ENCODE measurements around the gene ABCA2. TPM values are rescaled to one million over a fixed set of nuclear protein-coding genes. Genes with fewer than 3 reads are reported as not detected.

Gene ABCA2
- total RNA-seq, 1 experiment from 2014 or later, result 27.0 TPM

DNA sequence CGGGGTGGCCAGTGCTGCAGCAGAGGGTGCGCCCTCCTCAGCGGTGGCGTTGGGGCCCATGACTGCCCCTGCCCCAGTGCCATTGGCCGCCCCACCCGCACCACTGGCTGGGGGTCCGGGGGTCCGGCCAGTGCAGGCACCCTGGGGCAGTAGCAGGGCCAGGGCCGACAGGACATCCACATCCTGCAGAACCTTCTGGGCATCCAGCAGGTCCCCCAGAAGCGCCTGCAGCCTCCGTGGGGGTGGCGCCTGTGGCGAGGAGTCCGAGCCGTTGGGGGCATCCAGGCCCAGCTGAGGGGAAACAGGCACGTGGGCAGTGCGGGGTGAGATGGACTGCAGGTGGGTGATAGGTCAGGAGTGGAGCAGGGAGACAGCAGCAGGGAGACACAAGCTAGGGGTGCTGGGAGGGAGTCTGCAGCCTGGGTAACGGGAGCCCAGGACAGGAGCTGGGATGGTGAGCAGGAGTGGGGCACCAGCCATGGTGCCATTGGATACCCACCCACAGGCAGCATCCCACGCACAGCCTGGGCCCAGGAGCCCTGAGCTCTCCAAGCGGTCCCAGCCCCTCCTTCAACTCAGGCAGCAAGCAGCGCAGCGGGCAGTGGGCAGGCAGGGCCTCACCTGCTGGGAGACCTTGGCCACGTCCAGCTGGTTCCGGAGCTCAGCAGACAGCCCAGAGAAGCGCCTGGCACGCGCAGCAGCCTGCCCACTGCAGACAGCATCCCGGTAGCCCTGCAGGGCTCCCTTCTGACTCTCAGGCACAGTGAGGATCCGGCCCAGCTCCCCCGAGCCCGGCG, 7.1 kb downstream of the ABCA2 start:
- Histone ChIP-seq H3K9me3 (ENCODE audit: control insufficient read depth, insufficient read depth, low read depth, low read length) (no peaks in the 10 kb centered on the region), H3K36me3 (ENCODE audit: control insufficient read depth, insufficient read depth, low read length) (no peaks in the 10 kb centered on the region), H3K4me1 (ENCODE audit: control insufficient read depth, insufficient read depth, low read length) (peaks cover 13% of the 10 kb centered on the region), H3K27me3 (ENCODE audit: control insufficient read depth, insufficient read depth, low read length) (no peaks in the 10 kb centered on the region), H3K4me3 (ENCODE audit: low read depth in 2 of 2, low read length in 2 of 2) (no peak overlapping the region), H3K27ac (ENCODE audit: low read length) (no peak overlapping the region)
- in situ Hi-C loops (cut with HindIII; ENCODE audit: low pct_unique_long_range_greater_than_20kb, low sequenced_read_pairs) (no loop called here), intact Hi-C loops (cut with micrococcal nuclease; ENCODE audit: unreplicated experiment) (no loop called here)
- POLR2A ChIA-PET, result no interaction called here
- BruUV-seq (replicated peaks), result no TSS peak
- TF ChIP-seq POLR2AphosphoS5 (IDR thresholded peaks at IDR 0.05; ENCODE audit: low read depth, low read length) (no peak), TCF7L2 (IDR thresholded peaks at IDR 0.05; ENCODE audit: low read depth, low read length) (no peak), SIN3A (IDR thresholded peaks at IDR 0.05; ENCODE audit: borderline replicate concordance, insufficient read depth, low read depth, low read length) (no peak)
- TF ChIP-seq, protein P1, sequence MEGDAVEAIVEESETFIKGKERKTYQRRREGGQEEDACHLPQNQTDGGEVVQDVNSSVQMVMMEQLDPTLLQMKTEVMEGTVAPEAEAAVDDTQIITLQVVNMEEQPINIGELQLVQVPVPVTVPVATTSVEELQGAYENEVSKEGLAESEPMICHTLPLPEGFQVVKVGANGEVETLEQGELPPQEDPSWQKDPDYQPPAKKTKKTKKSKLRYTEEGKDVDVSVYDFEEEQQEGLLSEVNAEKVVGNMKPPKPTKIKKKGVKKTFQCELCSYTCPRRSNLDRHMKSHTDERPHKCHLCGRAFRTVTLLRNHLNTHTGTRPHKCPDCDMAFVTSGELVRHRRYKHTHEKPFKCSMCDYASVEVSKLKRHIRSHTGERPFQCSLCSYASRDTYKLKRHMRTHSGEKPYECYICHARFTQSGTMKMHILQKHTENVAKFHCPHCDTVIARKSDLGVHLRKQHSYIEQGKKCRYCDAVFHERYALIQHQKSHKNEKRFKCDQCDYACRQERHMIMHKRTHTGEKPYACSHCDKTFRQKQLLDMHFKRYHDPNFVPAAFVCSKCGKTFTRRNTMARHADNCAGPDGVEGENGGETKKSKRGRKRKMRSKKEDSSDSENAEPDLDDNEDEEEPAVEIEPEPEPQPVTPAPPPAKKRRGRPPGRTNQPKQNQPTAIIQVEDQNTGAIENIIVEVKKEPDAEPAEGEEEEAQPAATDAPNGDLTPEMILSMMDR (IDR thresholded peaks at IDR 0.05), result no peak
- TF ChIP-seq, protein P2, sequence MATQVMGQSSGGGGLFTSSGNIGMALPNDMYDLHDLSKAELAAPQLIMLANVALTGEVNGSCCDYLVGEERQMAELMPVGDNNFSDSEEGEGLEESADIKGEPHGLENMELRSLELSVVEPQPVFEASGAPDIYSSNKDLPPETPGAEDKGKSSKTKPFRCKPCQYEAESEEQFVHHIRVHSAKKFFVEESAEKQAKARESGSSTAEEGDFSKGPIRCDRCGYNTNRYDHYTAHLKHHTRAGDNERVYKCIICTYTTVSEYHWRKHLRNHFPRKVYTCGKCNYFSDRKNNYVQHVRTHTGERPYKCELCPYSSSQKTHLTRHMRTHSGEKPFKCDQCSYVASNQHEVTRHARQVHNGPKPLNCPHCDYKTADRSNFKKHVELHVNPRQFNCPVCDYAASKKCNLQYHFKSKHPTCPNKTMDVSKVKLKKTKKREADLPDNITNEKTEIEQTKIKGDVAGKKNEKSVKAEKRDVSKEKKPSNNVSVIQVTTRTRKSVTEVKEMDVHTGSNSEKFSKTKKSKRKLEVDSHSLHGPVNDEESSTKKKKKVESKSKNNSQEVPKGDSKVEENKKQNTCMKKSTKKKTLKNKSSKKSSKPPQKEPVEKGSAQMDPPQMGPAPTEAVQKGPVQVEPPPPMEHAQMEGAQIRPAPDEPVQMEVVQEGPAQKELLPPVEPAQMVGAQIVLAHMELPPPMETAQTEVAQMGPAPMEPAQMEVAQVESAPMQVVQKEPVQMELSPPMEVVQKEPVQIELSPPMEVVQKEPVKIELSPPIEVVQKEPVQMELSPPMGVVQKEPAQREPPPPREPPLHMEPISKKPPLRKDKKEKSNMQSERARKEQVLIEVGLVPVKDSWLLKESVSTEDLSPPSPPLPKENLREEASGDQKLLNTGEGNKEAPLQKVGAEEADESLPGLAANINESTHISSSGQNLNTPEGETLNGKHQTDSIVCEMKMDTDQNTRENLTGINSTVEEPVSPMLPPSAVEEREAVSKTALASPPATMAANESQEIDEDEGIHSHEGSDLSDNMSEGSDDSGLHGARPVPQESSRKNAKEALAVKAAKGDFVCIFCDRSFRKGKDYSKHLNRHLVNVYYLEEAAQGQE (IDR thresholded peaks at IDR 0.05; ENCODE audit: insufficient read depth in 1 of 2, low read depth in 2 of 2, low read length in 1 of 2), result no peak
- CTCF ChIA-PET, result no interaction called here
- ATAC-seq (no peak), DNase-seq (ENCODE audit: low read depth, low spot score) (no peak)

DNA sequence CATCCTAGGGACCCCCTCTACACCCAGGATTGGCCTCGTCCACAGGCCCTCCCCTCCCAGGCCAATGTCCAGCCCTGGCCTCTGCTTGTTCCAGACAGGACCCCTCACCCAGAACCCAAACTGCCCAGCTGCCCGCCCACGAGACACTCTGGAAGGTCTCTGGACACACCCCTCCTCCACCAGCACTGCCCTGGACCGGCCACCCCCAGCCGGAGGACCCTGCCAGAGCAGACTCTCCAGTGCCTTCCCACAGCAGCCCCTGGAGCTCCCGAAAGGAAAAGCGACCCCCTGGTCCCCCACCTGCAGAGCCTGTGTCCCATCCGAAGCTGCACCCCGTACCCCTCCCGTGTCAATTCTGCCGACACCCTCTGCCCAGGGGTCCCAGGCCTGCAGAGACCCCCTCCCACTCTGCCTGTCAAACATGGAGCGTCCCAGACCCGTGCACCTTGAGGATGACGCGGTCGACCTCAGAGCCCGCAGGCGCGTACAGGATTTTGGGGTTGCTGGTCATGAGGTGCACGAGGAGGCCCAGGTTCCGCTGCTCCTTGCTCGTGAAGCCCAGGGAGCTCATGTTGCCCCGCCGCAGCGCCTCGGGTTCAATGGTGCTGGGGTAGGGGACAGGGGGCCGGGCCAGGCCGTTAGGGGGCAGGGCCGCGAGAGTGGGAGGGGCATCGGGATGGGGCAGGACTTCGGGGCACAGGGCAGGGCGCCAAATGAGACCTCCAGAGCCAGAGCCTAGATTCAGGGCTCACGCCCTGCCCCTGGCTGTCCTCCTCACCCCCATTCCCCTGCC, 8.0 kb downstream of the ABCA2 start:
- H3K9me3 ChIP-seq (ENCODE audit: control insufficient read depth, insufficient read depth, low read depth, low read length), result no peaks in the 10 kb centered on the region
- H3K27me3 ChIP-seq (ENCODE audit: control insufficient read depth, insufficient read depth, low read length), result no peaks in the 10 kb centered on the region
- DNase-seq (ENCODE audit: low read depth, low spot score) (no peak), ATAC-seq (no peak)
- TF ChIP-seq, protein P2 (IDR thresholded peaks at IDR 0.05; ENCODE audit: insufficient read depth in 1 of 2, low read depth in 2 of 2, low read length in 1 of 2), result no peak
- TF ChIP-seq SIN3A (IDR thresholded peaks at IDR 0.05; ENCODE audit: borderline replicate concordance, insufficient read depth, low read depth, low read length), result no peak
- TF ChIP-seq TCF7L2 (IDR thresholded peaks at IDR 0.05; ENCODE audit: low read depth, low read length), result no peak
- no peak for TF ChIP-seq POLR2AphosphoS5 (IDR thresholded peaks at IDR 0.05; ENCODE audit: low read depth, low read length)
- intact Hi-C loops (cut with micrococcal nuclease; ENCODE audit: unreplicated experiment) (no loop called here), in situ Hi-C loops (cut with HindIII; ENCODE audit: low pct_unique_long_range_greater_than_20kb, low sequenced_read_pairs) (no loop called here)
- peaks cover 6% of the 10 kb centered on the region for H3K4me1 ChIP-seq (ENCODE audit: control insufficient read depth, insufficient read depth, low read length)
- H3K36me3 ChIP-seq (ENCODE audit: control insufficient read depth, insufficient read depth, low read length), result no peaks in the 10 kb centered on the region
- ChIA-PET CTCF (no interaction called here), POLR2A (interaction anchor here (0.7 kb wide), 1 partner anchor 36 kb away, joined by 8 read pairs; no protein-coding TSS in a partner anchor)
- no peak overlapping the region for H3K4me3 ChIP-seq (ENCODE audit: low read depth in 2 of 2, low read length in 2 of 2)
- no TSS peak for BruUV-seq (replicated peaks)
- no peak overlapping the region for H3K27ac ChIP-seq (ENCODE audit: low read length)
